Tongue (tissue), 2 donors: ENCODE results near the gene FBXO28. TPM values are rescaled to one million over a fixed set of nuclear protein-coding genes. Genes with fewer than 3 reads are reported as not detected.

Source experiments
- DNase-seq: peaks from one replicate; pipeline ENCODE4 v3.0.0-alpha.2; 2015
- total RNA-seq: library from RNA; depleted of rRNA; stranded (reverse); fragments of >200 nt; gene quantifications from one replicate; pipeline ENCODE4 v1.2.3, GENCODE V29; 2014

Gene FBXO28
- total RNA-seq, 1 donor from 2014 or later: 31.0 TPM

DNA sequence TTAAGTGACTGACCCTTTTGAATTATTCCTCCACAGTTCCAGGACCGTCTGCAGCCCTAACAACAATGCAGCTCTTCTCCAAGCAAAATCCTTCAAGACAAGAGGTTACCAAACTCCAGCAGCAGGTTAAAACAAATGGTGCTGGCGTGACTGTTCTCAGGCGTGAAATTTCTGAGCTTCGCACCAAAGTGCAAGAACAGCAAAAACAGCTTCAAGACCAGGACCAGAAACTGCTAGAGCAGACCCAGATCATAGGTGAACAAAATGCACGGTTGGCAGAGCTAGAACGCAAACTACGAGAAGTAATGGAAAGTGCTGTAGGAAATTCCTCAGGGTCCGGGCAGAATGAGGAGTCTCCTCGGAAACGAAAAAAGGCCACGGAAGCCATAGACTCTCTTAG is 43.4 kb downstream of the FBXO28 start:
- no peak for DNase-seq

GRCh38 chr1:224159541-224159940 is 45.6 kb downstream of the FBXO28 start:
- no peak for DNase-seq

DNA sequence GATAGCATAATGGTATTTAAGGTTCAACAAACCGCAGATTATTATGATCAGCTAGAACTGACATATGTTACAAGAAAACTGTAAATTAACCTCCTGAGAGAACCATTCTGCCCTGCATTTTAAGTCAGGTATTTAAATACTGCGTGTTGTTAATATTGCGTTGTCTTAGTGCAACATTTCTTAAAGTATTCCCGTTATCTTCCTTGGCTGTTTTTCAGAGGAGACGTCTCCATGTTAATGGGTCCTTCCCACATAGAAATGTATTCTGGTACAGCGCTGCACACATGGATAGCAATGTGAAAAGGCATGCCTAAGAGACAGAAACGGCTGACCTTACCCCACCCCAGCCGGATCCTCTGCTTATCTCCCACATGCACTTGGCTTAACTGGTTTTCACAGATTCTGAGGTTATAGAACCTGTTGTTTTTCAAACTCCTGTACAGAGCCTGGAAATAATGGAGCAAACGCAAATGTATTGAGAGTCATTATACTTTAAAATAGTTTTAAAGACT is 46.3 kb downstream of the FBXO28 start:
- no peak for DNase-seq

- no peak for DNase-seq
Observed at GRCh38 chr1:224162768-224163167, 48.9 kb downstream of the FBXO28 start.

- no peak for DNase-seq
Observed at GRCh38 chr1:224163311-224163710, 49.4 kb downstream of the FBXO28 start.

- DNase-seq: peak; percentile 21
Observed at GRCh38 chr1:224168859-224169380, 55.0 kb downstream of the FBXO28 start.

GRCh38 chr1:224169718-224170270 is 55.9 kb downstream of the FBXO28 start:
- no peak for DNase-seq

GRCh38 chr1:224170343-224170742 is 56.4 kb downstream of the FBXO28 start:
- no peak for DNase-seq

DNA sequence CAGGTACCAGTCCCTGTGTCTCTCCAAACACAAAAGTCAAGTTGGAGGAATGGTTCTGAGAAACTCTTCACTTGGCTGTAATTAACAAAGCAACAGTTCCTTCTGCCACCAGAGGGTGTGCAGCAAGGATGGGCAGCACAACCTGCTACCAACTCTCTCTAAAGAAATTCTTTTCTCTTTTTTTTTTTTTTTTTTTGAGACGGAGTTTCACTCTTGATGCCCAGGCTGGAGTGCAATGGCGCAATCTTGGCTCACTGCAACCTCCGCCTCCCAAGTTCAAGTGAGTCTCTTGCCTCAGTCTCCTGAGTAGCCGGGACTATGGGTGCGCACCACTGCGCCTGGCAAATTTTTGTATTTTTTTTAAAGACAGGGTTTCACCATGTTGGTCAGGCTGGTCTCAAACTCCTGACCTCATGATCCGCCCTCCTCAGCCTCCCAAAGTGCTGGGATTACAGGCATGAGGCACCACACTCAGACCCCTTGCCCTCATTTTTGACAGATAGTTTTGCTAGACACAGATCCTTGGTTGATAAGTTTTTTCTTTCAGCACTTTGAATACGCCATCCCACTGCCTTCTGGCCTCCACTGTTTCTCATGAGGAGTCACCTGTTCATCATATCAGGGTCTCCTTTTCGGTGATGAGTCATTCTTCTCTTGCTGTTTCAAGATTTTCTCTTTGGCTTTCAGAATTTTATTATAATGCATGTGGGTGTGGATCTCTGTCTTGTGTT is 57.0 kb downstream of the FBXO28 start:
- DNase-seq: no peak

DNA sequence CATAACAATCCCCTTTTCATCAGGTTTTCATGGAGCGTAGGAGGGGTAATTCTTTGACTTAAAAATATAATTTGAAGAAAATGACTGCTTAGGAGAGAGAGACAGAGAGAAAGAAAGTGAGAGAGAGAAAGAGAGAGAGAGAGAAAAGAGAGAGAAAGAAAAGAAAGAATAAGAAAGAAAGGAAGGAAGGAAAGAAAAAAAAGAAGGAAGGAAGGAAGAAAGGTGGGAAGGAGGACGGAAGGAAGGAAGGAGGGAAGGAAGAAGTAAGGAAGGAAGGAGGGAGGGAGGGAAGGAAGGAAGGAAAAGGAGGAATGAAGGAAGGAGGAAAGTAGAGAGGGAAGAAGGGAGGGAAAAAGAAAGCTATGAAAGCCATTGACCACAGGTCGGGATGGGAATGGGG is 58.3 kb downstream of the FBXO28 start:
- DNase-seq: no peak

DNA sequence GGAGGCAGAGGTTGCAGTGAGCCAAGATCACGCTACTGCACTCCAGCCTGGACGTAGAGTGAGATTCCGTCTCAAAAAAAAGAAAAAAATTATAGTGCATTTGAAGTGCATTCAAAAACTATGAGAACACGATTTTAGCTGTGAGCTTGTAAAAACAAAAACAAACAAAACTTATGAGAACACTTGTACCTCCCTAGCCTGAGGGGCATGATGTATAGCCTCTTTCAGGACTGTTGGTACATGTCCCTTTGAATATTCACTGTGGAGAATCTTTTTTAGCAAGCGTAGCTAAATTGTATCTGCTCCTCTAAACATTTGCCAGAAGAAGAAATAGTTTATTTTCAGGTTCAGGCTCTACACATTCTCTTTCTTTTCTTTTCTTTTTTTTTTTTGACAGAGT is 59.6 kb downstream of the FBXO28 start:
- DNase-seq: peak; percentile 63

DNA sequence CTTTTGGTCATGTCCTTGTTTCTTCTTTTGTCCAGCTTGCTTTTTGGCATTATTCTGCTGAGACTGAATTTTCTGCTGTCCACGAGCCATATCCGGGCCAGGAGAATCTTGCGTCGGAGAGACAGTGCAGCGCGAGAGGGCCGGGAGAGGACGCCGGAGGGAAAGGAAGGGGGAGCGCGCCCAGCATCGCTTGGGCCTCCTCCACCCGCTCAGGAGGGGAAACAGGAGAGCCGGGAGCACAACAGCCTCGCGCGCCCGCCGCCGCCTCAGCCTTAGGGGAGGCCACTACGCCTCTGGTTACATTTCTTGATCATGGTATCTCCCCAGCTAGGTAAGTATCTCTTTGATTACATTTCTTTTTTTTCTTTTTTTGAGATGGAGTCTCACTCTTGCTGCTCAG is 61.7 kb downstream of the FBXO28 start:
- DNase-seq: peak; percentile 31

DNA sequence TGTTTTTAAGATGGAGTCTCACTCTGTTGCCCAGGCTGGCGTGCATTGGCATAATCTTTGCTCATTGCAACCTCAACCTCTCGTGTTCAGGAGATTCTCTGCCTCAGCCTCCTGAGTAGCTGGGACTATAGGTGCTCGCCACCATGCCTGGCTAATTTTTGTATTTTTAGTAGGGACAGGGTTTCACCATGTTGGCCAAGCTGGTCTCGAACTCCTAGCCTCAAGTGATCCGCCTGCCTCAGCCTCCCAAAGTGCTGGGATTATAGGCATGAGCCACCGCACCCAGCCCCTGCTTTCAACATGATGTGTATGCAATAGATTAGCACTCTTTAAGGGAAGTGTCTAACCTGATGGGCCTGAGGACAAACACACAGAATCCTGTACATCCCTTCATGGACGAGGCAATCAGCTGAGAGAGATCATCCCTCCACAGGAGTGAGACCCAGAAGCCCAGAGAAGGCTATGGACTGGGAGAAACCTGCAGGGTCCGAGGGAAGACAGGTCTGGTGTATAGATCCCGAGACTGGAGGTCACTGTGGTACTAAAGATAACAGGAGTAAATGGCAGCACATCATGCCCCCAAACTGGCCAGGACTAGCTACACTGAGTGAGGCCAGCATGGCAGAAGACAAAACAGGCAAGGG is 63.6 kb downstream of the FBXO28 start:
- DNase-seq: no peak

DNA sequence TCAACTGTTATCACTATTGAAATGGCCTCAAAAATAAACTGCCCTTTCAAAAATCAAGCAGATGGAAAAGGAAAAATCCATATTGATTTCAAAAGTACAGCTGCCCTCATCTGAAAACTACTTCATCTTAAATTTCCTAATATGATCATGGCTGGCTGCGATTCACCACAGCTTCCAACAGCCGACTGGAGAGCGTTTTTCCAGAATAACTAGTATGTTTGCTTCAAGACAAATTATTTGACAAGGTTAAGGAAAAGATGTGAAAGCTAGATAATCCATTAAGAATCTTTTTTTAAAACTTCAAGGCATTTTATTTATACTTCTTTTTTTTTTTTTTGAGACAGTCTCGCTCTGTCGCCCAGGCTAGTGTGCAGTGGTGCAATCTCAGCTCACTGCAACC is 65.0 kb downstream of the FBXO28 start:
- no peak for DNase-seq

- peak; percentile 25 for DNase-seq
Observed at GRCh38 chr1:224180783-224181452, 67.0 kb downstream of the FBXO28 start.

- DNase-seq: no peak
Observed at GRCh38 chr1:224181453-224181810, 67.5 kb downstream of the FBXO28 start.

GRCh38 chr1:224182057-224182865 is 68.3 kb downstream of the FBXO28 start:
- DNase-seq: no peak

- peak; percentile 92 for DNase-seq
Observed at GRCh38 chr1:224182866-224183590, 69.1 kb downstream of the FBXO28 start, which contains the start of gene DEGS1. TSS of gene DEGS1 (plus strand) at chr1:224183240. CDS start at chr1:224183337, 97 bp downstream.

DNA sequence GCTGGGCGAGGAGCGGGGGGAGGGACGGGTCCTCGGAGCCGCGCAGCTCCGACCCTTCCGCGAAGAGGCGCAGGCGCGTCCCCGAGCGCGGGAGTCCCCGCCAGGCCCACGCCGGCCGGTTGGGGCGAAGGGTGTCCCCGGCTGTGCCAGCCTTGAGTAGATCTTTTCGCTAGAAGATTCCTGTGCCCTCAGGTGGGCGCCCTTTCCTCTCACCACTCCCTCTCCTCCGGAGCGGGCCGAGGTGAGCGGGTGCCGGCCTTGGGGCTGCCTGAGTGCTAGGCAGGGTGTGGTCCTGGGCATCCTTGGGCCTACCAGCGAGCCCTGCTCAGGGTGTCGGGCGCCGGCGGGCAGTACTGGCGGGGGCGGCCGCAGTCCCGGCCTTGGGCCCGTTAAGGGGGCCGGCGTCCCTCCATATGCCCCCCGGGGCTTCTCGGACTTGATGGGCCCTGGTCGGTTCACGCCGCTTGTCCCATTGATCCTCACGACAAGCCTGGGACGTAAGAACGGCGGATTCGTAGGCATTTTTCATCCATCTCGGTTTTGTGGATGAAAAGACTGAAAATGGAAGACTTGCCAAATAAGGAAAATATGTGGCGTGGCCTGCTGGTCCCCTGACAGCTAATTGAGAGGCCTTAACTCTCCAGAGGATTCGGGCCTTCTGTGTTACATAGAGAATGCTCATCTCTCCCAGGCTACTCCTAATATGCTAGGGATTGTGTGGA is 69.8 kb downstream of the FBXO28 start:
- peak; percentile 77 for DNase-seq

GRCh38 chr1:224185208-224185607 is 71.3 kb downstream of the FBXO28 start:
- no peak for DNase-seq
